Keratinocyte (primary cell): Measurements from ENCODE around the gene ENDOG. TPM values are rescaled to one million over a fixed set of nuclear protein-coding genes. Genes with fewer than 3 reads are reported as not detected.

Experiments
- DNase-seq: peaks from one replicate; pipeline ENCODE4 v3.0.0-alpha.2; 2011; ENCODE audit warnings: low read depth, missing footprints, low spot score
- FAIRE-seq: peaks from 2 replicates; lab custom pipeline; 2011; peaks lifted over from hg19 to GRCh38; lab: Jason Lieb, UNC
- H2AFZ ChIP-seq: 2 replicates; pipeline ENCODE4 v1.6.0; 2012; ENCODE audit warnings: low read length, control low read depth, inconsistent platforms; ENCODE audit not compliant: control insufficient read depth
- H3K27ac ChIP-seq: 2 replicates; pipeline ENCODE4 v1.5.1; 2011; ENCODE audit warnings: low read length; ENCODE audit not compliant: control insufficient read depth, insufficient read depth
- H3K27me3 ChIP-seq: 3 replicates; pipeline ENCODE4 v1.6.0; 2011; ENCODE audit warnings: low read length; ENCODE audit not compliant: control insufficient read depth, insufficient read depth; ENCODE audit errors: extremely low read depth
- H3K36me3 ChIP-seq, 2 experiments: 2 replicates in 1 of 2; 3 replicates in 1 of 2; pipeline ENCODE4 v1.5.1; 2011; ENCODE audit warnings: low read length in 2 of 2, mild to moderate bottlenecking in 1 of 2; ENCODE audit not compliant: control insufficient read depth in 2 of 2, insufficient read depth in 2 of 2; ENCODE audit errors: extremely low read depth in 1 of 2
- H3K4me1 ChIP-seq: 3 replicates; pipeline ENCODE4 v1.5.1; 2011; ENCODE audit warnings: low read length; ENCODE audit not compliant: control insufficient read depth, insufficient read depth; ENCODE audit errors: extremely low read depth
- H3K4me2 ChIP-seq: 3 replicates; pipeline ENCODE4 v1.6.0; 2011; ENCODE audit warnings: low read depth, low read length; ENCODE audit not compliant: control insufficient read depth, insufficient read depth; ENCODE audit errors: extremely low read depth
- H3K4me3 ChIP-seq, 3 experiments: fragments of 200-600 bp in 1 of 3; sonication (generic) in 1 of 3; 2 replicates in 2 of 3; 3 replicates in 1 of 3; pipeline ENCODE4 v1.5.1; 2011 to 2016; ENCODE audit warnings: low read length in 3 of 3, mild to moderate bottlenecking in 3 of 3, control low read depth in 2 of 3, inconsistent platforms in 1 of 3, low read depth in 1 of 3, mixed read lengths in 1 of 3, mixed run types in 1 of 3, moderate library complexity in 1 of 3; ENCODE audit not compliant: control insufficient read depth in 2 of 3, insufficient read depth in 2 of 3; ENCODE audit errors: extremely low read depth in 1 of 3
- H3K79me2 ChIP-seq: 2 replicates; pipeline ENCODE4 v1.6.0; 2012; ENCODE audit warnings: low read length; ENCODE audit not compliant: control insufficient read depth, insufficient read depth
- H3K9ac ChIP-seq: 3 replicates; pipeline ENCODE4 v1.6.0; 2011; ENCODE audit warnings: low read length; ENCODE audit not compliant: control insufficient read depth, insufficient read depth; ENCODE audit errors: extremely low read depth
- H3K9me1 ChIP-seq: 3 replicates; pipeline ENCODE4 v1.6.0; 2011; ENCODE audit warnings: low read length; ENCODE audit not compliant: control insufficient read depth, insufficient read depth; ENCODE audit errors: extremely low read depth
- H3K9me3 ChIP-seq: 2 replicates; pipeline ENCODE4 v1.5.1; 2012; ENCODE audit warnings: low read depth, low read length; ENCODE audit not compliant: control insufficient read depth
- H4K20me1 ChIP-seq: 3 replicates; pipeline ENCODE4 v1.6.0; 2011; ENCODE audit warnings: low read length; ENCODE audit not compliant: control insufficient read depth, insufficient read depth; ENCODE audit errors: extremely low read depth
- CTCF ChIP-seq, 3 experiments: IDR thresholded peaks in 1 of 3; conservative IDR thresholded peaks in 1 of 3; optimal IDR thresholded peaks in 1 of 3; 2 replicates in 2 of 3; 3 replicates in 1 of 3; pipeline versions ENCODE3 to v1.5.1; 2011; ENCODE audit warnings: low read length in 3 of 3, mild to moderate bottlenecking in 3 of 3, moderate library complexity in 2 of 3, control low read depth in 1 of 3, inconsistent platforms in 1 of 3; ENCODE audit not compliant: insufficient read depth in 2 of 3; ENCODE audit errors: extremely low read depth in 1 of 3
- EZH2 ChIP-seq: IDR thresholded peaks from one replicate; pipeline ENCODE4 v1.6.1; 2012; ENCODE audit warnings: inconsistent platforms, mild to moderate bottlenecking, low read length, moderate library complexity
- dilution Hi-C: fragments of 300-500 bp; cut with MboI; formaldehyde crosslinking; loops from one replicate; pipeline ENCODE4 v1.7.0; 2020; ENCODE audit warnings: low sequenced_read_pairs; ENCODE audit not compliant: extremely low pct_ligation_motif_present
- polyA plus RNA-seq, 5 experiments: library from polyadenylated mRNA; depleted of rRNA in 3 of 5; stranded (reverse) in 3 of 5; stranded (forward) in 1 of 5; unstranded in 1 of 5; fragments of >200 nt; gene quantifications; 1 replicate in 1 of 5; 2 replicates in 3 of 5; 3 replicates in 1 of 5; pipeline versions ENCODE4 v1.2.1 to v1.2.3, GENCODE V29; 2011 to 2012; ENCODE audit warnings: missing spikeins in 2 of 5, low read depth in 1 of 5, low replicate concordance in 1 of 5

Gene ENDOG
- polyA plus RNA-seq, 1 donor (not counting 4 experiments of a cell fraction or from before 2014, with no cell fraction given), result 10.2 TPM

DNA sequence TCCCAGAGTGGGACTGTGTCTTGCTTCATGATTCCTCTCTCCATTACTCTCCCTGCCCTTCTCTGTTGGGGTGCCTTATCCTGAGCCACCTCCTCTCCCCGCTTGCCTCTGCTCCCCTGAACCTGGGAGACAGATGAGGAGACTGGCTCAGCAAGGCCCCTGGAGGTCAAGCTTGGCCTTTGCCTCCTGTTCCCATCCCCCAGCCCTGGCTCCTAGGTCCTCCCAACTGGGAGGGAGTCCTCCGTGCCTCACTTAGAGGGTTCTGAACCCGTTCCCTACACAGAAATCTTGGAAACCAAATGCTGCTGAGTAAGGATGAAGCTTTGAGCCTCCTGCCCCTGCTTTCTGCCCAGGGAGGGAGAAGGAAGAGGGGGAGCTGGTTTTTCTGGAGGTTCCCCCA lies 9.8 kb upstream of the ENDOG start:
- Histone ChIP-seq H3K4me1 (no peaks in the 10 kb centered on the region), H3K27ac (no peak overlapping the region), H3K9ac (no peak overlapping the region), H4K20me1 (no peaks in the 10 kb centered on the region), H3K9me3 (no peaks in the 10 kb centered on the region), H3K9me1 (no peaks in the 10 kb centered on the region), H3K4me3 (no peak overlapping the region), H3K27me3 (no peaks in the 10 kb centered on the region), H3K36me3 (peaks cover 7 to 21% of the 10 kb centered on the region in 2 experiments), H2AFZ (no peak overlapping the region), H3K4me2 (no peak overlapping the region), H3K79me2 (no peaks in the 10 kb centered on the region)
- dilution Hi-C loops, result no loop called here
- TF ChIP-seq EZH2, result no peak
- TF ChIP-seq CTCF (optimal IDR thresholded peaks at IDR 0.05 in 1 of 3, IDR thresholded peaks at IDR 0.05 in 1 of 3, conservative IDR thresholded peaks at IDR 0.05 in 1 of 3; ENCODE audit: extremely low read depth in 1 of 3, insufficient read depth in 2 of 3, low read length in 3 of 3), result no peak
- FAIRE-seq, result no peak
- DNase-seq, result no peak

GRCh38 chr9:128809036-128809599 lies 9.2 kb upstream of the ENDOG start:
- Histone ChIP-seq H3K9me1 (no peaks in the 10 kb centered on the region), H3K27ac (no peak overlapping the region), H3K36me3 (peaks cover 1 to 18% of the 10 kb centered on the region in 2 experiments), H3K9me3 (no peaks in the 10 kb centered on the region), H3K4me3 (no peak overlapping the region), H3K4me1 (no peaks in the 10 kb centered on the region), H2AFZ (no peak overlapping the region), H3K79me2 (no peaks in the 10 kb centered on the region), H3K9ac (no peak overlapping the region), H4K20me1 (no peaks in the 10 kb centered on the region), H3K4me2 (no peak overlapping the region), H3K27me3 (no peaks in the 10 kb centered on the region)
- no peak for TF ChIP-seq CTCF (optimal IDR thresholded peaks at IDR 0.05 in 1 of 3, IDR thresholded peaks at IDR 0.05 in 1 of 3, conservative IDR thresholded peaks at IDR 0.05 in 1 of 3; ENCODE audit: extremely low read depth in 1 of 3, insufficient read depth in 2 of 3, low read length in 3 of 3)
- no peak for TF ChIP-seq EZH2
- DNase-seq (no peak), FAIRE-seq (no peak)
- dilution Hi-C loops, result no loop called here
